Measurements from ENCODE around the gene GBE1.

Gene GBE1

GRCh38 chr3:81696090-81696489 is 65.4 kb downstream of the GBE1 start:
- no peak for DNase-seq

GRCh38 chr3:81695302-81695701 is 66.1 kb downstream of the GBE1 start:
- DNase-seq = no peak

GRCh38 chr3:81694662-81695061 is 66.8 kb downstream of the GBE1 start:
- no peak for DNase-seq

GRCh38 chr3:81692766-81693165 is 68.7 kb downstream of the GBE1 start:
- no peak for DNase-seq

GRCh38 chr3:81689617-81690016 is 71.8 kb downstream of the GBE1 start:
- DNase-seq = no peak

GRCh38 chr3:81684751-81685395 is 76.6 kb downstream of the GBE1 start:
- DNase-seq = peak; percentile 7

- DNase-seq = no peak
Observed at GRCh38 chr3:81676706-81677456, 84.6 kb downstream of the GBE1 start.

- no peak for DNase-seq
Observed at GRCh38 chr3:81674690-81675089, 86.8 kb downstream of the GBE1 start.

- DNase-seq = no peak
Observed at GRCh38 chr3:81668283-81668682, 93.2 kb downstream of the GBE1 start.

GRCh38 chr3:81666502-81667121 is 94.8 kb downstream of the GBE1 start:
- peak; percentile 16 for DNase-seq

GRCh38 chr3:81663114-81663513 is 98.3 kb downstream of the GBE1 start:
- DNase-seq = no peak

- DNase-seq = no peak
Observed at GRCh38 chr3:81660036-81660435, 101.4 kb downstream of the GBE1 start.

- no peak for DNase-seq
Observed at GRCh38 chr3:81658322-81658997, 103.0 kb downstream of the GBE1 start.

- DNase-seq = peak; percentile 55
Observed at GRCh38 chr3:81651139-81651538, 110.3 kb downstream of the GBE1 start.

GRCh38 chr3:81650187-81650586 is 111.3 kb downstream of the GBE1 start:
- no peak for DNase-seq

- no peak for DNase-seq
Observed at GRCh38 chr3:81645248-81645647, 116.2 kb downstream of the GBE1 start.

- DNase-seq = peak; percentile 14
Observed at GRCh38 chr3:81643721-81644120, 117.7 kb downstream of the GBE1 start.

- DNase-seq = no peak
Observed at GRCh38 chr3:81638480-81638879, 123.0 kb downstream of the GBE1 start.

GRCh38 chr3:81632659-81633058 is 128.8 kb downstream of the GBE1 start:
- DNase-seq = no peak

- DNase-seq = no peak
Observed at GRCh38 chr3:81624756-81625155, 136.7 kb downstream of the GBE1 start.

- DNase-seq = no peak
Observed at GRCh38 chr3:81622395-81622794, 139.1 kb downstream of the GBE1 start.

- DNase-seq = no peak
Observed at GRCh38 chr3:81621277-81621676, 140.2 kb downstream of the GBE1 start.

- DNase-seq = no peak
Observed at GRCh38 chr3:81620849-81621248, 140.6 kb downstream of the GBE1 start.

GRCh38 chr3:81612768-81613167 is 148.7 kb downstream of the GBE1 start:
- no peak for DNase-seq
